H9 (cell line): Measurements from ENCODE around the gene PPL. TPM values are rescaled to one million over a fixed set of nuclear protein-coding genes. Genes with fewer than 3 reads are reported as not detected.

Experiments
- DNase-seq: peaks from one replicate; pipeline ENCODE4 v3.0.0-alpha.2; 2017
- H2AFZ ChIP-seq: one replicate; pipeline ENCODE4 v1.6.1; 2013; ENCODE audit warnings: mild to moderate bottlenecking, low read length, control low read depth, moderate library complexity
- H2AK5ac ChIP-seq: 2 replicates; pipeline ENCODE4 v1.6.1; 2013; ENCODE audit warnings: low read length, control low read depth, mixed read lengths; ENCODE audit not compliant: insufficient read length
- H2BK120ac ChIP-seq: one replicate; pipeline ENCODE4 v1.6.1; 2013; ENCODE audit warnings: low read depth, mild to moderate bottlenecking, low read length, control low read depth, inconsistent platforms; ENCODE audit not compliant: poor library complexity, severe bottlenecking
- H2BK12ac ChIP-seq: 2 replicates; pipeline ENCODE4 v1.6.1; 2013; ENCODE audit warnings: low read length, control low read depth, mixed read lengths, low read depth; ENCODE audit not compliant: insufficient read length
- H2BK15ac ChIP-seq: 2 replicates; pipeline ENCODE4 v1.6.1; 2013; ENCODE audit warnings: low read depth, low read length, control low read depth
- H2BK20ac ChIP-seq: one replicate; pipeline ENCODE4 v1.6.1; 2013; ENCODE audit warnings: low read depth, mild to moderate bottlenecking, low read length, control low read depth, inconsistent platforms; ENCODE audit not compliant: poor library complexity, severe bottlenecking
- H2BK5ac ChIP-seq: 2 replicates; pipeline ENCODE4 v1.6.1; 2013; ENCODE audit warnings: low read length, control low read depth, mixed read lengths; ENCODE audit not compliant: insufficient read length
- H3K14ac ChIP-seq: 2 replicates; pipeline ENCODE4 v1.6.1; 2013; ENCODE audit warnings: low read length, control low read depth; ENCODE audit not compliant: insufficient read depth
- H3K18ac ChIP-seq: 2 replicates; pipeline ENCODE4 v1.6.1; 2013; ENCODE audit warnings: low read depth, mild to moderate bottlenecking, mixed read lengths, low read length, control low read depth; ENCODE audit not compliant: insufficient read length
- H3K23ac ChIP-seq: 2 replicates; pipeline ENCODE4 v1.6.1; 2013; ENCODE audit warnings: low read length, control low read depth, mixed read lengths, low read depth; ENCODE audit not compliant: insufficient read length
- H3K23me2 ChIP-seq: 2 replicates; pipeline ENCODE4 v1.6.1; 2013; ENCODE audit warnings: low read depth, mild to moderate bottlenecking, mixed read lengths, low read length, control low read depth; ENCODE audit not compliant: insufficient read length, poor library complexity, severe bottlenecking
- H3K27ac ChIP-seq: 2 replicates; pipeline ENCODE4 v1.5.1; 2013; ENCODE audit warnings: low read length, control low read depth, mixed read lengths, low read depth; ENCODE audit not compliant: insufficient read length
- H3K27me3 ChIP-seq: 2 replicates; pipeline ENCODE4 v1.6.1; 2013; ENCODE audit warnings: low read length, control low read depth, inconsistent platforms; ENCODE audit not compliant: insufficient read depth
- H3K4ac ChIP-seq: 2 replicates; pipeline ENCODE4 v1.6.1; 2013; ENCODE audit warnings: low read depth, mild to moderate bottlenecking, control low read depth, inconsistent platforms, low read length, moderate library complexity
- H3K4me1 ChIP-seq: 2 replicates; pipeline ENCODE4 v1.6.1; 2013; ENCODE audit warnings: low read length, control low read depth, inconsistent platforms; ENCODE audit not compliant: insufficient read depth
- H3K4me2 ChIP-seq: 2 replicates; pipeline ENCODE4 v1.6.1; 2013; ENCODE audit warnings: low read length, control low read depth, mixed read lengths; ENCODE audit not compliant: insufficient read length, insufficient read depth
- H3K56ac ChIP-seq: 2 replicates; pipeline ENCODE4 v1.6.1; 2013; ENCODE audit warnings: low read depth, mild to moderate bottlenecking, mixed read lengths, low read length, control low read depth; ENCODE audit not compliant: insufficient read length
- H3K79me1 ChIP-seq: 2 replicates; pipeline ENCODE4 v1.6.1; 2013; ENCODE audit warnings: low read depth, mild to moderate bottlenecking, moderate library complexity, low read length, control low read depth, inconsistent platforms; ENCODE audit not compliant: insufficient read depth, poor library complexity, severe bottlenecking
- H3K79me2 ChIP-seq: 2 replicates; pipeline ENCODE4 v1.6.1; 2013; ENCODE audit warnings: low read length, control low read depth, inconsistent platforms; ENCODE audit not compliant: insufficient read depth
- H3K9ac ChIP-seq: 2 replicates; pipeline ENCODE4 v1.6.1; 2013; ENCODE audit warnings: low read length, control low read depth, mixed read lengths; ENCODE audit not compliant: insufficient read length; ENCODE audit errors: extremely low read depth
- H3K9me3 ChIP-seq: one replicate; pipeline ENCODE4 v1.6.1; 2013; ENCODE audit warnings: low read depth, low read length, inconsistent platforms; ENCODE audit not compliant: control insufficient read depth
- H3T11ph ChIP-seq: one replicate; pipeline ENCODE4 v1.6.1; 2013; ENCODE audit warnings: mild to moderate bottlenecking, low read length, control low read depth, inconsistent platforms
- H4K20me1 ChIP-seq: one replicate; pipeline ENCODE4 v1.6.1; 2013; ENCODE audit not compliant: control insufficient read depth, insufficient read length, insufficient read depth
- H4K5ac ChIP-seq: 2 replicates; pipeline ENCODE4 v1.6.1; 2013; ENCODE audit warnings: low read depth, mild to moderate bottlenecking, mixed read lengths, low read length, control low read depth; ENCODE audit not compliant: insufficient read length
- H4K8ac ChIP-seq: replicated peaks from 2 replicates; pipeline ENCODE4 v1.6.1; 2013; ENCODE audit warnings: low read length, control low read depth, mixed read lengths, low read depth; ENCODE audit not compliant: insufficient read length
- H4K91ac ChIP-seq: 2 replicates; pipeline ENCODE4 v1.6.1; 2013; ENCODE audit warnings: low read depth, mild to moderate bottlenecking, moderate library complexity, mixed read lengths, low read length, control low read depth; ENCODE audit not compliant: insufficient read length
- H3K27ac Mint-ChIP-seq, 3 experiments: 2 replicates in 2 of 3; 3 replicates in 1 of 3; pipeline ENCODE4 v1.8.0; 2020 to 2021; ENCODE audit warnings: mixed read lengths in 3 of 3, mild to moderate bottlenecking in 1 of 3, moderate library complexity in 1 of 3
- H3K27me3 Mint-ChIP-seq: 2 replicates; pipeline ENCODE4 v1.8.0; 2021; ENCODE audit warnings: low read depth, mild to moderate bottlenecking, moderate library complexity, mixed read lengths
- H3K36me3 Mint-ChIP-seq, 3 experiments: 2 replicates in 2 of 3; 3 replicates in 1 of 3; pipeline ENCODE4 v1.8.0; 2020 to 2021; ENCODE audit warnings: low read depth in 3 of 3, mixed read lengths in 3 of 3; ENCODE audit not compliant: insufficient read depth in 1 of 3
- H3K4me1 Mint-ChIP-seq, 2 experiments: 2 replicates each; pipeline ENCODE4 v1.8.0; 2020; ENCODE audit warnings: mixed read lengths in 2 of 2
- H3K4me3 Mint-ChIP-seq, 2 experiments: 2 replicates in 1 of 2; 3 replicates in 1 of 2; pipeline ENCODE4 v1.8.0; 2020 to 2021; ENCODE audit warnings: mild to moderate bottlenecking in 2 of 2, mixed read lengths in 2 of 2, moderate library complexity in 1 of 2
- H3K9me3 Mint-ChIP-seq, 2 experiments: 2 replicates in 1 of 2; 3 replicates in 1 of 2; pipeline ENCODE4 v1.8.0; 2020; ENCODE audit warnings: mild to moderate bottlenecking in 2 of 2, mixed read lengths in 2 of 2, moderate library complexity in 1 of 2
- WGBS: extraction: QIAGEN DNeasy Blood & Tissue Kit; methylation state at CpG from one replicate; pipeline ENCODE4 v1.1.7; 2013; ENCODE audit warnings: missing lambda C conversion rate, low lambda C conversion rate, mixed read lengths; ENCODE audit not compliant: insufficient read length; ENCODE audit errors: extremely low coverage; 5-methylcytosine and 5-hydroxymethylcytosine counted together
- total RNA-seq: library from RNA; stranded (reverse); gene quantifications from 2 replicates; pipeline ENCODE4 v1.2.1, GENCODE V29; 2021
- TF ChIP-seq, protein P1 (sequence below): fragments of 200-600 bp; sonication (generic); conservative IDR thresholded peaks from 3 replicates; pipeline ENCODE4 v1.8.0; 2021; ENCODE audit warnings: antibody characterized with exemption, mild to moderate bottlenecking

PPL gene
- total RNA-seq, 1 experiment from 2014 or later: 29.2 TPM

DNA sequence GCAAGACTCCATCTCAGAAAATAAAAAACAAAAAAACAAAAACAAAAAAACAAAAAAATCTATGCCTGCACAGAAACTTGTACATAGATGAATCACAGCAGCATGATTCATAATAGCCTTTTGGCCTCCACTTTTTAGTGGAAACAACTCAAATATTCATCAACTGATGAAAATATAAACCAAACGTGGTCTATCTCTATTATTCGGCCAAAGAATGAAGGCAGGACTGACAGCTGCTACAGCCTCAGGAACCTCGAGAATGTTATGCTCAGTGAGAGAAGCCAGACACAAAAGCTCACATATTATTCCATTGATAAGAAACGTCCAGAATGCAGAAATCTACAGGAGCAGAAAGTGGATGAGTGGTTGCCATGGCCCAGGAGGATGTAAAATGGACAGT, 19.8 kb downstream of the PPL start:
- TF ChIP-seq, protein P1, sequence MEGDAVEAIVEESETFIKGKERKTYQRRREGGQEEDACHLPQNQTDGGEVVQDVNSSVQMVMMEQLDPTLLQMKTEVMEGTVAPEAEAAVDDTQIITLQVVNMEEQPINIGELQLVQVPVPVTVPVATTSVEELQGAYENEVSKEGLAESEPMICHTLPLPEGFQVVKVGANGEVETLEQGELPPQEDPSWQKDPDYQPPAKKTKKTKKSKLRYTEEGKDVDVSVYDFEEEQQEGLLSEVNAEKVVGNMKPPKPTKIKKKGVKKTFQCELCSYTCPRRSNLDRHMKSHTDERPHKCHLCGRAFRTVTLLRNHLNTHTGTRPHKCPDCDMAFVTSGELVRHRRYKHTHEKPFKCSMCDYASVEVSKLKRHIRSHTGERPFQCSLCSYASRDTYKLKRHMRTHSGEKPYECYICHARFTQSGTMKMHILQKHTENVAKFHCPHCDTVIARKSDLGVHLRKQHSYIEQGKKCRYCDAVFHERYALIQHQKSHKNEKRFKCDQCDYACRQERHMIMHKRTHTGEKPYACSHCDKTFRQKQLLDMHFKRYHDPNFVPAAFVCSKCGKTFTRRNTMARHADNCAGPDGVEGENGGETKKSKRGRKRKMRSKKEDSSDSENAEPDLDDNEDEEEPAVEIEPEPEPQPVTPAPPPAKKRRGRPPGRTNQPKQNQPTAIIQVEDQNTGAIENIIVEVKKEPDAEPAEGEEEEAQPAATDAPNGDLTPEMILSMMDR: no peak
- Histone ChIP-seq H4K91ac (no peak overlapping the region), H3K9ac (no peak overlapping the region), H3K4ac (no peak overlapping the region), H2BK12ac (no peak overlapping the region), H2BK5ac (no peak overlapping the region), H3K79me2 (no peaks in the 10 kb centered on the region), H3K18ac (no peak overlapping the region), H3K4me1 (no peaks in the 10 kb centered on the region; the same call in 1 of the 2 replicates), H3K23ac (no peak overlapping the region), H2BK15ac (no peak overlapping the region), H3K79me1 (no peaks in the 10 kb centered on the region), H2BK20ac (no peak overlapping the region), H2AK5ac (no peak overlapping the region), H4K5ac (no peak overlapping the region), H3T11ph (no peak overlapping the region), H3K9me3 (no peaks in the 10 kb centered on the region), H2BK120ac (no peak overlapping the region), H4K8ac (no peak overlapping the region), H4K20me1 (no peaks in the 10 kb centered on the region), H3K27ac (no peak overlapping the region), H3K14ac (no peak overlapping the region), H3K23me2 (no peaks in the 10 kb centered on the region), H3K27me3 (no peaks in the 10 kb centered on the region), H3K56ac (no peak overlapping the region), H2AFZ (no peak overlapping the region), H3K4me2 (no peak overlapping the region)
- peaks cover 13 to 16% of the 10 kb centered on the region in 2 experiments for H3K4me1 Mint-ChIP-seq
- H3K9me3 Mint-ChIP-seq: no peaks in the 10 kb centered on the region
- H3K4me3 Mint-ChIP-seq: no peak overlapping the region
- DNase-seq: no peak
- peak overlapping the region in 1 of 3 experiments; percentile 80; a peak in 1 of 7 replicates for H3K27ac Mint-ChIP-seq
- no peaks in the 10 kb centered on the region; the same call in 1 of the 2 replicates for H3K27me3 Mint-ChIP-seq
- no peaks in the 10 kb centered on the region; a peak in 1 of 7 replicates for H3K36me3 Mint-ChIP-seq
- no CpG with 5 or more reads among the region's 4 CpGs for WGBS
